Lower leg skin (tissue), 3 donors: ENCODE results near the gene NLRP9.

Experiments used
- CTCF ChIP-seq, 3 donors: fragments of 450-650 bp; IDR thresholded peaks; one replicate each; pipeline ENCODE4 v1.5.1; 2016; ENCODE audit warnings: antibody characterized with exemption in 3 of 3, mild to moderate bottlenecking in 3 of 3, moderate library complexity in 2 of 3
- POLR2A ChIP-seq, 2 donors: fragments of 450-650 bp; IDR thresholded peaks; one replicate each; pipeline ENCODE4 v1.6.1; 2016 to 2017; ENCODE audit warnings: antibody characterized with exemption in 2 of 2, mild to moderate bottlenecking in 1 of 2, moderate library complexity in 1 of 2

DNA sequence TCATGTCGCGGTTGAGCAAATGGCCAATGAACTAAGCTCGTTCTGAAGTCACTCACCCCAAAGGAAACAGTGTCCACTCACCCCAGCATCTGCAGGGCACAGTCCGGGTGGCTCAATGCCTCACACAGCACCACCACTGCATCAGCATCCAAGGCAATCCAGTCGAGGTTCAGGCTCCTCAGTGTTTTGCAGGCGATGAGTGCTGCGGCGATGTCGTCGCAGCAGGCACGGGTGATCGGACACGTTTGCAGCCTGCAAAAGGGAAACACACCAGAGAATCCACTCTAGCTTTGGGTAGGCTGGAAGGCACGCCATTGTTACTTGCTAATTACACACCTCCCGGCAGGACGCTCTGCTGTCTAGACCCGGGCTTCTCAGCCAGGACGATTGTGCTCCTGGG lies 26.5 kb downstream of the NLRP9 start:
- TF ChIP-seq CTCF (IDR thresholded peaks at IDR 0.05) (no peak), POLR2A (IDR thresholded peaks at IDR 0.05) (no peak)
